Daoy (cell line): Measurements from ENCODE around the gene RTN3. TPM values are rescaled to one million over a fixed set of nuclear protein-coding genes. Genes with fewer than 3 reads are reported as not detected.
"Not testable (repeated sequence)": the region's sequence is repeated elsewhere in the genome, so short reads cannot be mapped to it uniquely, and the experiment has no call there.

ENCODE experiments used
- DNase-seq: peaks from one replicate; pipeline ENCODE4 v3.0.0-alpha.2; 2015; ENCODE audit warnings: low read depth
- total RNA-seq: library from RNA; depleted of rRNA; stranded (reverse); fragments of >200 nt; shearing (Covaris generic); gene quantifications from 2 replicates; pipeline ENCODE4 v1.2.3, GENCODE V29; 2014; rRNA removed

The RTN3 gene
- 39.0 and 56.5 TPM in 2 replicates for total RNA-seq

- peak; percentile 99 for DNase-seq
These were observed at the start of gene RTN3 for GRCh38 chr11:63681321-63682065. RTN3 (plus strand) TSS chr11:63681500; CDS start chr11:63681637, 137 bp downstream.

GRCh38 chr11:63635762-63636465 lies 45.4 kb upstream of the RTN3 start:
- peak; percentile 63 for DNase-seq

- not testable (repeated sequence) for DNase-seq
These were observed 42.9 kb upstream of the RTN3 start for GRCh38 chr11:63638436-63638835.

- no peak for DNase-seq
These were observed 42.0 kb upstream of the RTN3 start for GRCh38 chr11:63639199-63639832.

GRCh38 chr11:63641727-63642126 lies 39.6 kb upstream of the RTN3 start:
- no peak for DNase-seq

- DNase-seq: no peak
These were observed 38.1 kb upstream of the RTN3 start for GRCh38 chr11:63643205-63643604.

GRCh38 chr11:63652671-63653070 lies 28.6 kb upstream of the RTN3 start:
- no peak for DNase-seq

GRCh38 chr11:63660972-63661371 lies 20.3 kb upstream of the RTN3 start:
- no peak for DNase-seq

GRCh38 chr11:63663809-63664208 lies 17.5 kb upstream of the RTN3 start:
- peak; percentile 77 for DNase-seq

- DNase-seq: no peak
These were observed 14.4 kb upstream of the RTN3 start for GRCh38 chr11:63666874-63667273.

- peak; percentile 71 for DNase-seq
These were observed 13.1 kb upstream of the RTN3 start for GRCh38 chr11:63667995-63668795.

GRCh38 chr11:63670096-63670432 lies 11.2 kb upstream of the RTN3 start:
- DNase-seq: no peak

- DNase-seq: peak; percentile 61
These were observed 10.6 kb upstream of the RTN3 start for GRCh38 chr11:63670433-63671321.

GRCh38 chr11:63671322-63672155 lies 9.8 kb upstream of the RTN3 start, which contains the start of gene ATL3:
ATL3 (minus strand) TSS chr11:63671376; CDS start chr11:63671335, 41 bp downstream.
- peak; percentile 97 for DNase-seq

- DNase-seq: no peak
These were observed 9.2 kb upstream of the RTN3 start for GRCh38 chr11:63672156-63672463.

- DNase-seq: no peak
These were observed 8.3 kb upstream of the RTN3 start for GRCh38 chr11:63672936-63673539.

GRCh38 chr11:63673579-63673978 lies 7.7 kb upstream of the RTN3 start:
- no peak for DNase-seq

GRCh38 chr11:63680834-63681320 lies 423 bp upstream of the RTN3 start:
- DNase-seq: peak; percentile 34
